Measurements from ENCODE around the gene BLOC1S1.

Gene BLOC1S1

DNA sequence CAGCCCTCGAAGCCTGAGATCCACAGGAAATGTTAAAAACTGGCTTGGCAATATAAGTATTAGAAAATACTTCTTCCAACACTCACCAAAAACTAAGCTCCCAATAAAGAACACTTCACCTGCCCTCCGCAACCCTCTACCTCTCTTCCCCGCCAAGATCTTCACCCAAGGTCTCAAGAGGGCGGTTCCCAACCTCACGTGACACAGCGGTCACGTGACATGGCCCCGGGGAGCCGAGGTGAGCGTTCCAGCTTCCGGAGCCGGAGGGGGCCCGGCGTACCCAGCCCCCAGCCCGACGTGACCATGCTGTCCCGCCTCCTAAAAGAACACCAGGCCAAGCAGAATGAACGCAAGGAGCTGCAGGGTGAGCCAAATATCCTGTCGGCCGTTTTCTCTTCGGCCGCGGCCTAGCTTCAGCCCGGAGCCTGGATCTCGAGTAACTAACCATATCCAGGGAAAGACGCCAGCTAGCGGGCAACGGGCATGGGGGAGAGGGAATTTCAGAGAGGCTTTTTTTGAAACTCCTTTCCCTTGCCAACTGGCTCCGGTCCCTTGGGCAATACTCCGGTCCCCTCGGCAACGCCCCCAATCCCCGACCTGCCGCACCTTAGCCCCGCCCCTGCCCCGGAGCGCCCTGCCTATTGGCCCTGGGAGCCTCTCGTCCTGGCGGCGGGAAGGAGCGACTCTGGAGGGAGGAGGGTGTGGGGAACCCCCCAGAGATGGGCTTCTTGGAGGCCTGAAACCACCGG is at the start of gene BLOC1S1:
BLOC1S1 (plus strand) TSS at position 214 of the 749 bp plus-strand sequence; CDS start at position 220, 6 bp downstream.
- peak within 1 kb of the TSS; percentile 73 for H3K4me3 ChIP-seq (ENCODE audit: low read length)
- TF ChIP-seq, protein P1, sequence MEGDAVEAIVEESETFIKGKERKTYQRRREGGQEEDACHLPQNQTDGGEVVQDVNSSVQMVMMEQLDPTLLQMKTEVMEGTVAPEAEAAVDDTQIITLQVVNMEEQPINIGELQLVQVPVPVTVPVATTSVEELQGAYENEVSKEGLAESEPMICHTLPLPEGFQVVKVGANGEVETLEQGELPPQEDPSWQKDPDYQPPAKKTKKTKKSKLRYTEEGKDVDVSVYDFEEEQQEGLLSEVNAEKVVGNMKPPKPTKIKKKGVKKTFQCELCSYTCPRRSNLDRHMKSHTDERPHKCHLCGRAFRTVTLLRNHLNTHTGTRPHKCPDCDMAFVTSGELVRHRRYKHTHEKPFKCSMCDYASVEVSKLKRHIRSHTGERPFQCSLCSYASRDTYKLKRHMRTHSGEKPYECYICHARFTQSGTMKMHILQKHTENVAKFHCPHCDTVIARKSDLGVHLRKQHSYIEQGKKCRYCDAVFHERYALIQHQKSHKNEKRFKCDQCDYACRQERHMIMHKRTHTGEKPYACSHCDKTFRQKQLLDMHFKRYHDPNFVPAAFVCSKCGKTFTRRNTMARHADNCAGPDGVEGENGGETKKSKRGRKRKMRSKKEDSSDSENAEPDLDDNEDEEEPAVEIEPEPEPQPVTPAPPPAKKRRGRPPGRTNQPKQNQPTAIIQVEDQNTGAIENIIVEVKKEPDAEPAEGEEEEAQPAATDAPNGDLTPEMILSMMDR (conservative IDR thresholded peaks at IDR 0.05; ENCODE audit: low read depth, low read length) = no peak
- no peak for DNase-seq (ENCODE audit: low read depth)

DNA sequence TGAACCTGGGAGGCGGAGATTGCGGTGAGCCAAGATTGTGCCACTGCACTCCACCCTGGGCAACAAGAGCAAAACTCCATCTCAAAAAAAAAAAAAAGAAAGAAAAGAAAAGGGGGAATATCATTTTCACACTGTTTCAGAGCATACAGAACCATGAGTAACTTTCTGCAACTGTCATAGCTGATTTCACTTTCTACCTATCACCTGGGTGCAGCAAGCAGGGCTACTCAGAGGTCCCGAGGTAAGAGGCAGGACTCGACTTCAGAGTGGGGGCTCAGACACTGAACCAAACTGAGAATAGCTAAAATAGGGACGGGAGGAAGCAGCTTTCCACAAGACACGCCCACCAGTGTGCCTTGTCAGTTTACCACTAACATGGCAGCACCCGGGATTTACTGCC is 49.3 kb upstream of the BLOC1S1 start:
- TF ChIP-seq, protein P1 (conservative IDR thresholded peaks at IDR 0.05; ENCODE audit: low read depth, low read length) = no peak
- DNase-seq (ENCODE audit: low read depth) = no peak
- H3K4me3 ChIP-seq (ENCODE audit: low read length) = no peak overlapping the region

DNA sequence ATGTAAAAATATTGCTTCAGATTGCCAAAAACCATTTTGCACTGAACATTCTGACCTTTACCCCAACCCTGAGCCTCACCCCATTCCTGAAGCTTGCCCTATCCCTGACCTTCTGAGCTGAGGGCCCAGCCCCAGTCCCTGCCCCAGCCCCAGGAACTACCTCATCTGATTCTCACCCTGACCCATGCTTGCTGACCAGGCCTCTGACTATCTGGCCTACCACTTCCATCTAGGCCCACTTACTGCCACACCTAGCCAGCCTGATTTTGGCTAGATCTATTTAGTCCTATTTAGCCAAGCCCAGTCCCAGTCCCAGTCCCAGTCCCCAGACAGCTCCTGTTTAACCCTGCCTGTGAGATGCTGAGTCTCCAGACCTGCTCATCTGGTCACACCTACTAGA is 45.6 kb upstream of the BLOC1S1 start:
- DNase-seq (ENCODE audit: low read depth) = no peak
- TF ChIP-seq, protein P1 (conservative IDR thresholded peaks at IDR 0.05; ENCODE audit: low read depth, low read length) = no peak
- H3K4me3 ChIP-seq (ENCODE audit: low read length) = no peak overlapping the region

DNA sequence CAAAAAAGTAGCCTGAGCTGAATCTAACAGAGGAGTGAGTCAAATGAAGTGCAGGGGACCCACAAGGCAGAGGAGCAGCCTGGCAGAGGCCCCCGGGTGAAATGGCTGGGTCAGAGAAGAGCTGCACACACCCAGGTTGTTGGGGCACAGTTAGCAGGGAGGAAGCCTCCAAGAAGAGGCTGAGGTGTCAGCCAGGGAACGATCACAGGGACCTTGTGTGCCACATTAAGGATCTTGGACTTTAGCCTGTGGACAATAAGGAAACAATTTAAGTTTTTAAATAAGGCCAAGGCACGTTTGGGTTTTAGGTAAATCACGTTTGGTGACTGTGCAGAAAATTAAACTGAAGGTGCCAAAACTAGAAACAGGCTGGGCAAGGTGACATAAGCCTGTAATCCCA is 44.1 kb upstream of the BLOC1S1 start:
- DNase-seq (ENCODE audit: low read depth) = no peak
- TF ChIP-seq, protein P1 (conservative IDR thresholded peaks at IDR 0.05; ENCODE audit: low read depth, low read length) = no peak

DNA sequence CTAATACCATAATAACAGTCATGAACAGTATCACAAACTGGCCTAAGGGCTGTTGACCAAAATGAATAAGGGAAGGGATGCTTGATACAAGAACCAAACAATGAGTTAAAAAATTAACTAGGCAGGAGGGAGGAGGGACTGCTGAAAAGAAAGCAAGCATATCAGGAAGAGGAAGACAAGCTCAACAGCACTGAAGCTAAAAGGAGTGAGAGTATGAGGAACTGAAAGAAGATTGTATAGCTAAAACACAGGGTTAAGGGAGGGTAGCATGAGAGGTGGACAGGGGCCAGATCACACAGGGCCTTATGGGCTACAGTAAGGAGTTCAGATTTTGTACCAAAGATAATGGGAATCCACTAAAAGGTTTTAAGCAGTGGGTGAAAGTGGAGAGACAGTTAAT is 42.2 kb upstream of the BLOC1S1 start:
- no peak for DNase-seq (ENCODE audit: low read depth)
- H3K4me3 ChIP-seq (ENCODE audit: low read length) = no peak overlapping the region
- TF ChIP-seq, protein P1 (conservative IDR thresholded peaks at IDR 0.05; ENCODE audit: low read depth, low read length) = no peak

More for the DNA sequence above, 44.1 kb upstream of the BLOC1S1 start:
- no peak overlapping the region for H3K4me3 ChIP-seq (ENCODE audit: low read length)

DNA sequence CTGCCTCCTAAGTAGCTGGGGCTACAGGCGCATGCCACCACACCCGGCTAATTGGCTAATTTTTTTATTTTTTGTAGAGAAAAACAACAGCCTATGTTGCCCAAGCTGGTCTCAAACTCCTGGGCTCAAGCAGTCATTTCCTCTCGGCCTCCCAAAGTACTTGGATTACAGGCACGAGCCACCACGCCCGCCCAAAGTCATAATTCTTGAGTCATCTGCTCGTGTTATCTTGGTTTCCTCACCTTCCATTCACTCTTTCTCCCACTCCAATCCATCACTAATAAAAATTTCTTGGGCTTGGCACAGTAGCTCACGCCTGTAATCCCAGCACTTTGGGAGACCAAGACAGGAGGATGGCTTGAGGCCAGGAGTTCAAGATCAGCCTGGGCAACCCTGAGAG is 40.2 kb upstream of the BLOC1S1 start:
- DNase-seq (ENCODE audit: low read depth) = no peak
- TF ChIP-seq, protein P1 (conservative IDR thresholded peaks at IDR 0.05; ENCODE audit: low read depth, low read length) = no peak
- H3K4me3 ChIP-seq (ENCODE audit: low read length) = no peak overlapping the region

DNA sequence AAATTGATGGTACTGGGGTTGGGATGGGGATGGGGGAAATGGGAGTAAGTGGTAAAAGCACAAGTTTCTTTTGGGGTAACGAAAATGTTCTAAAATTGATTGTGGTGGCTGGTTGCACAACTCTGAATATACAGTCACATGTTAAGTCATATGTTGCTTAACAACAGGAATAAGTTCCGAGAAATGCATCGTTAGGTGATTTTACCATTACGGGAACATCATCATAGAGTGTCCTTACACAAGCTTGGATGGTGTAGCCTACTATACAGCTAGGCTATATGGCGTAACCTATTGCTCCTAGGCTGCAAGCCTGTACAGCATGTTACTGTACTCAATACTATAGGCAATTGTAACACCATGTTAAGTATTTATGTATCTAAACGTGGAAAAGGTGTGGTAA is 39.1 kb upstream of the BLOC1S1 start:
- TF ChIP-seq, protein P1 (conservative IDR thresholded peaks at IDR 0.05; ENCODE audit: low read depth, low read length) = no peak
- no peak for DNase-seq (ENCODE audit: low read depth)
- no peak overlapping the region for H3K4me3 ChIP-seq (ENCODE audit: low read length)
